K562 treated with DMSO at 1 percent for 12 hours (cell line): ENCODE measurements around the gene CSN2. TPM values are rescaled to one million over a fixed set of nuclear protein-coding genes. Genes with fewer than 3 reads are reported as not detected.

Experiments
- total RNA-seq: library from RNA; unstranded; fragments of 300-600 nt; gene quantifications from 2 replicates; pipeline ENCODE4 v1.2.3, GENCODE V29; 2022; ENCODE audit not compliant: insufficient read depth

Gene CSN2
- total RNA-seq: not detected in 2 replicates

GRCh38 chr4:69965628-69966027 lies at the start of gene CSN2:
Gene CSN2, minus strand, starts transcription at chr4:69965728. Its CDS starts 4,733 bp downstream, at chr4:69960995.

GRCh38 chr4:69995526-69996016 lies 30.0 kb upstream of the CSN2 start, which contains the start of gene STATH:
Gene STATH, plus strand, starts transcription at chr4:69995966. Its CDS starts 2,472 bp downstream, at chr4:69998438.

GRCh38 chr4:69930768-69931167 lies 34.8 kb downstream of the CSN2 start, which contains the start of gene CSN1S1:
Gene CSN1S1, plus strand, starts transcription at chr4:69931068. Its CDS starts 1,488 bp downstream, at chr4:69932556.

Other genes starting within 250 kb of the CSN2 start
- gene SULT1B1, start 205.1 kb downstream of the CSN2 start, total RNA-seq: not detected in 2 replicates
- not detected in 2 replicates for gene SULT1E1, start 105.6 kb downstream of the CSN2 start, total RNA-seq
- not detected in 2 replicates for gene CSN1S1, start 34.7 kb downstream of the CSN2 start, total RNA-seq
- not detected in 2 replicates for gene STATH, start 30.2 kb upstream of the CSN2 start, total RNA-seq
- gene HTN3, start 62.7 kb upstream of the CSN2 start, total RNA-seq: not detected in 2 replicates
- gene HTN1, start 84.7 kb upstream of the CSN2 start, total RNA-seq: not detected in 2 replicates
- gene PRR27, start 188.5 kb upstream of the CSN2 start, total RNA-seq: not detected in 2 replicates
- gene ODAM, start 230.0 kb upstream of the CSN2 start, total RNA-seq: not detected in 2 replicates